ENCODE data around the gene HMCN1.

HMCN1 gene

DNA sequence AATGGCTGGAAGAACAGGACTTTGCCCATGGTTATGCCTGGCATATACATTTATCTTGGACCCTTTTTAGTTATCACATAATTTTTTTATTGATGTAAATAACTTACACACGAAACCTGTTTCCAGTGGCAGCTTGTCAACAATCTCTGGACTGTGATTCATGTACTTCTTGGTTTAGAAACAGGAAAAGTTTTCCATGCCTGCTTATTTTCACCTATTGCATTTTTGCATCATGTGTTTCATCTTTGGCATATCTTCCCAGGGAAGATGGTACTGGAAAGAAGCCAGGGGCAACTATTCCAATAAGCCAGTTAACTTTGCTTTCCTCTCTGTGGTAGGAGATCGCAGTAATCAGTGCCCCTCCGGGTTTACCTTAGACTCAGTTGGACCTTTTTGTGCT lies 430.6 kb downstream of the HMCN1 start:
- DNase-seq (ENCODE audit: extremely low read depth, low read depth), result no peak
- TF ChIP-seq, protein P1, sequence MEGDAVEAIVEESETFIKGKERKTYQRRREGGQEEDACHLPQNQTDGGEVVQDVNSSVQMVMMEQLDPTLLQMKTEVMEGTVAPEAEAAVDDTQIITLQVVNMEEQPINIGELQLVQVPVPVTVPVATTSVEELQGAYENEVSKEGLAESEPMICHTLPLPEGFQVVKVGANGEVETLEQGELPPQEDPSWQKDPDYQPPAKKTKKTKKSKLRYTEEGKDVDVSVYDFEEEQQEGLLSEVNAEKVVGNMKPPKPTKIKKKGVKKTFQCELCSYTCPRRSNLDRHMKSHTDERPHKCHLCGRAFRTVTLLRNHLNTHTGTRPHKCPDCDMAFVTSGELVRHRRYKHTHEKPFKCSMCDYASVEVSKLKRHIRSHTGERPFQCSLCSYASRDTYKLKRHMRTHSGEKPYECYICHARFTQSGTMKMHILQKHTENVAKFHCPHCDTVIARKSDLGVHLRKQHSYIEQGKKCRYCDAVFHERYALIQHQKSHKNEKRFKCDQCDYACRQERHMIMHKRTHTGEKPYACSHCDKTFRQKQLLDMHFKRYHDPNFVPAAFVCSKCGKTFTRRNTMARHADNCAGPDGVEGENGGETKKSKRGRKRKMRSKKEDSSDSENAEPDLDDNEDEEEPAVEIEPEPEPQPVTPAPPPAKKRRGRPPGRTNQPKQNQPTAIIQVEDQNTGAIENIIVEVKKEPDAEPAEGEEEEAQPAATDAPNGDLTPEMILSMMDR (IDR thresholded peaks at IDR 0.05; ENCODE audit: low read depth, low read length, missing control alignments), result no peak
- H3K4me3 ChIP-seq (replicated peaks; ENCODE audit: low read depth, low read length), result no peak overlapping the region

DNA sequence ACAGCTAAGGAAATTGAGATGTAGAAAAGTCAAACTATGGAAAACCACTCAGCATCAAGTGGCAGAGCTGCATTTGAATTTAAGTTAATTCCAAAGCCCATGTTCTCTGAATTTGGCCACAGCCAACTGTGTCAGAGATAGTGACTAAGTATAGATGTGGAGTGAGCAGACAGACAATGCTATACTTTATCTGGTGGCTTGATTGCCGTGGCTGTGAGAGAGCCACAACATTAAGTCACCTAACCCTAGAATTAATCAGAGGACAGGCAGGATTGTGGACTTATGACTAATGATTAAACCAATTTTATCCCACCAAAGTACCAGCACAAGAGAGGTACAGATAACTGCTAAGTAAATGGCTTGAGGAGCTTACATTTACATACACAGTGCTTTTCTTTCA lies 431.1 kb downstream of the HMCN1 start:
- DNase-seq (ENCODE audit: extremely low read depth, low read depth), result no peak
- TF ChIP-seq, protein P1 (IDR thresholded peaks at IDR 0.05; ENCODE audit: low read depth, low read length, missing control alignments), result no peak
- H3K4me3 ChIP-seq (replicated peaks; ENCODE audit: low read depth, low read length), result no peak overlapping the region

DNA sequence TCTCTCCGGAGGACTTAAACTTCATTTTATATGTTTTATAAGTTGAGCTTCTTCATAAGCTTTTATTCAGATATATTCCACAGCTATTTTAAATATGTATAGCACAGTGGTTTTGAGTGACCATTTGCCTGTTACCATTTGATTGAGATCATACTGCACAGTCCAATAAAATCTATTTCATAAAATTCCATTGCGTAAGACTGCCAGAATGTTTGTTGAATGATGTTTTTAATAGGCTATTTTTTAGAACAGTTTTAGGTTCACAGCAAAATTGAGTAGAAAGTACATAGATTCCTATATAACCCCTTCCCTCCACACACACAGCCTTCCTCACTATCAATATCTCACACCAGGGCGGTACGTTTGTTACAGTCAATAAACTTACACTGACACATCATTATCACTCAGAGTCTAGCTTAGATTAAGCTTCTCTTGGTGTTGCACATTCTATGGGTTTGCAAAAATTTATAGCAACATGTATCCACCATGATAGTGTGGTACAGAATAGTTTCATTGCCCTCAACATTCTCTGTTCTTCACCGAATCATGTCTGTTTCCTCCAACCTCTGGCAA lies 433.0 kb downstream of the HMCN1 start:
- no peak overlapping the region for H3K4me3 ChIP-seq (replicated peaks; ENCODE audit: low read depth, low read length)
- DNase-seq (ENCODE audit: extremely low read depth, low read depth), result no peak
- TF ChIP-seq, protein P1 (IDR thresholded peaks at IDR 0.05; ENCODE audit: low read depth, low read length, missing control alignments), result no peak

DNA sequence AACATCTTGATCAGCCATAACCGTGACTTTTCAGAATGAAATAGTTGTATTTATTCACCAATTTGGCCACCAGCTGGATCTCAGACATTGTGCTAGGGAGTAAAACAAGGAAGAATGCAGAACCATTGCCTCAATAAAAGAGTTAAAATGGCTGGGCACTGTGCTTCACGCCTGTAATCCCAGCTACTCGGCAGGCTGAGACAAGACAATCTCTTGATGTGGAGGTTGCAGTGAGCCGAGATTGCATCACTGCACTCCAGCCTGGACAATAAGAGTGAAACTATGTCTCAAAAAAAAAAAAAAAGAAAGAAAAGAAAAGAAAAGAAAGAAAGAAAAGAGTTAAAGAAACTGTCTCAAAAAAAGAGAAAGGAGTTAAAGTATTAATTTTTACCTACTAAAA lies 441.4 kb downstream of the HMCN1 start:
- TF ChIP-seq, protein P1 (IDR thresholded peaks at IDR 0.05; ENCODE audit: low read depth, low read length, missing control alignments), result no peak
- DNase-seq (ENCODE audit: extremely low read depth, low read depth), result no peak
- H3K4me3 ChIP-seq (replicated peaks; ENCODE audit: low read depth, low read length), result no peak overlapping the region

DNA sequence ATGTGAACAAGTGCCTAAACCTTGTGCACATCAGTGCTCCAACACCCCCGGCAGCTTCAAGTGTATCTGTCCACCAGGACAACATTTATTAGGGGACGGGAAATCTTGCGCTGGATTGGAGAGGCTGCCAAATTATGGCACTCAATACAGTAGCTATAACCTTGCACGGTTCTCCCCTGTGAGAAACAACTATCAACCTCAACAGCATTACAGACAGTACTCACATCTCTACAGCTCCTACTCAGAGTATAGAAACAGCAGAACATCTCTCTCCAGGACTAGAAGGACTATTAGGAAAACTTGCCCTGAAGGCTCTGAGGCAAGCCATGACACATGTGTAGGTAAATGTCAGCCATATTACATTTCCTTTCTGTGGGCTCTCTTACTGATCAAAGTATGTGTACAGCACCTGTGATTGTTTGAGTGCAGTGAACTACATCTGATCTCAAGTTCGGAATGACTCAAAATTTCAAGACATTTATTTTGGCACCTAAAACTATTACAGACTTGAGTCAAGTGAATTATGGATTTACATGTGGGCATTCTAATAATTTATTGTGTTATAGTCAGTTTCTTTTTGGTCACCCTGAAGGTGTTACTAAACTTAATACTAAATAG lies 444.3 kb downstream of the HMCN1 start:
- DNase-seq (ENCODE audit: extremely low read depth, low read depth), result no peak
- H3K4me3 ChIP-seq (replicated peaks; ENCODE audit: low read depth, low read length), result no peak overlapping the region
- TF ChIP-seq, protein P1 (IDR thresholded peaks at IDR 0.05; ENCODE audit: low read depth, low read length, missing control alignments), result no peak

DNA sequence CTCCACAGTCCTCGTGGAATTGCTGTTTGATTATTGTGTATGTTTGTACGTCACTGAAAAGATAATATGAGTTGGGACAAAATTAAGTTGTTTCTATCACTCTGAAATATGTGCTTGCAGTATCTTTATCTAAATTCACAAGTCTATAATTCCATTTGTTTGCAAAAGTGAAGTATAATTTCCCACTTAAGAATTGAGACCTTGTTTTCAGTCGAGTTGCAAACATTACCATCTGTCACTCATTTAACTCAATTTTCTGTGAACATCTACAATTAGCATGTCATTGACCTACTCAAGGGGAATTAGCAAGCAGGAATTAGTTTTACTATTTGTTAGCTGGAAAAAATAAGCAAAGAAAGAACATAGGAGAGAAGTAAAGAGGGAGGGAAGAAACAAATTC lies 445.0 kb downstream of the HMCN1 start:
- TF ChIP-seq, protein P1 (IDR thresholded peaks at IDR 0.05; ENCODE audit: low read depth, low read length, missing control alignments), result no peak
- H3K4me3 ChIP-seq (replicated peaks; ENCODE audit: low read depth, low read length), result no peak overlapping the region
- DNase-seq (ENCODE audit: extremely low read depth, low read depth), result no peak

DNA sequence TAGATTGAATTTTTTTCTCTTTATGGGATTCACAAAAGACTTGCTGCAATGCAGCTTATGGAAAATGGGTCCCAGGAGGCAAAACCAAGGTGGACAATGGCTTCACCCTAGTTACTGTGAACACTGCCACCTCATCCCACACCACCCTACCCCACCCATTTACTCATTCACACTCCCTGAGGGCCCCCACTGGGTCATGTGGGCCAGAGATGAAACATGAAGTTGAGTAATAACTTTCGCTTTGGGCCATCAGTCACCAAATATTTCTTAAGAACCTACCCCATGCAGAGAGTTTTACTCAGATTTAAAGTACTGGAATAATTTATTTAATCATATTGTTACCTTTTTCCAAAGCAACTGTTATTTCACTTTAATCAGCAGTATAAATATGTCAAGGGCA lies 449.0 kb downstream of the HMCN1 start:
- no peak overlapping the region for H3K4me3 ChIP-seq (replicated peaks; ENCODE audit: low read depth, low read length)
- no peak for DNase-seq (ENCODE audit: extremely low read depth, low read depth)
- TF ChIP-seq, protein P1 (IDR thresholded peaks at IDR 0.05; ENCODE audit: low read depth, low read length, missing control alignments), result no peak
